Vagina (tissue), 2 donors: ENCODE measurements around the gene SLC22A17. TPM values are rescaled to one million over a fixed set of nuclear protein-coding genes. Genes with fewer than 3 reads are reported as not detected.

Experiments
- DNase-seq, 2 donors: peaks; one replicate each; pipeline ENCODE4 v3.0.0-alpha.2; 2017; ENCODE audit errors: extremely low spot score in 2 of 2
- H3K27ac ChIP-seq: fragments of 200-600 bp; sonication (generic); one replicate; pipeline ENCODE4 v1.5.1; 2019
- H3K27me3 ChIP-seq: fragments of 200-600 bp; sonication (generic); one replicate; pipeline ENCODE4 v1.5.1; 2019
- H3K36me3 ChIP-seq, 2 donors: fragments of 200-600 bp; sonication (generic); one replicate each; pipeline ENCODE4 v1.5.1; 2017 to 2019
- H3K4me1 ChIP-seq: fragments of 200-600 bp; sonication (generic); one replicate; pipeline ENCODE4 v1.5.1; 2019
- H3K4me3 ChIP-seq, 2 donors: fragments of 200-600 bp; sonication (generic); 1 replicate in 1 of 2; 2 replicates in 1 of 2; pipeline ENCODE4 v1.5.1; 2016 to 2019
- H3K9me3 ChIP-seq: fragments of 200-600 bp; sonication (generic); one replicate; pipeline ENCODE4 v1.5.1; 2019
- CTCF ChIP-seq, 3 experiments: fragments of 450-650 bp in 2 of 3; fragments of 200-600 bp in 1 of 3; sonication (generic) in 1 of 3; IDR thresholded peaks; one replicate each; pipeline ENCODE4 v1.5.1; 2017 to 2019; ENCODE audit warnings: antibody characterized with exemption in 3 of 3, mild to moderate bottlenecking in 2 of 3, moderate library complexity in 2 of 3
- POLR2A ChIP-seq, 2 donors: fragments of 450-650 bp; IDR thresholded peaks; one replicate each; pipeline ENCODE4 v1.6.1; 2017; ENCODE audit warnings: antibody characterized with exemption in 2 of 2, mild to moderate bottlenecking in 2 of 2, moderate library complexity in 2 of 2
- POLR2AphosphoS5 ChIP-seq, 2 donors: sonication (generic); formaldehyde crosslinking; IDR thresholded peaks; one replicate each; pipeline ENCODE4 v1.9.0; 2017; ENCODE audit warnings: antibody characterized with exemption in 2 of 2, mild to moderate bottlenecking in 2 of 2, low read depth in 1 of 2; ENCODE audit not compliant: insufficient read depth in 1 of 2
- intact Hi-C: fragments of 100-400 bp; cut with DNase I; formaldehyde crosslinking; loops from one replicate; pipeline ENCODE4 v1.15.1; 2023
- total RNA-seq: library from RNA; depleted of rRNA; stranded (reverse); fragments of >200 nt; gene quantifications from one replicate; pipeline ENCODE4 v1.2.3, GENCODE V29; 2016

Gene SLC22A17
- total RNA-seq, 1 donor from 2014 or later = 37.8 TPM

- TF ChIP-seq CTCF (IDR thresholded peaks at IDR 0.05) (no peak), POLR2A (IDR thresholded peaks at IDR 0.05) (no peak), POLR2AphosphoS5 (IDR thresholded peaks at IDR 0.05; ENCODE audit: insufficient read depth in 1 of 2, low read depth in 1 of 2) (no peak)
- no peak for DNase-seq
- Histone ChIP-seq H3K36me3 (no peaks in the 10 kb centered on the region), H3K27ac (no peak overlapping the region), H3K9me3 (no peaks in the 10 kb centered on the region), H3K4me1 (no peaks in the 10 kb centered on the region), H3K4me3 (no peak overlapping the region), H3K27me3 (no peaks in the 10 kb centered on the region)
- intact Hi-C loops = no loop called here
These were observed 33.1 kb upstream of the SLC22A17 start for GRCh38 chr14:23385642-23386265.

- H3K9me3 ChIP-seq = no peaks in the 10 kb centered on the region
- DNase-seq = no peak
- H3K36me3 ChIP-seq = no peaks in the 10 kb centered on the region
- H3K4me1 ChIP-seq = no peaks in the 10 kb centered on the region
- no peaks in the 10 kb centered on the region for H3K27me3 ChIP-seq
- no peak overlapping the region for H3K4me3 ChIP-seq
- no peak overlapping the region for H3K27ac ChIP-seq
- TF ChIP-seq POLR2AphosphoS5 (IDR thresholded peaks at IDR 0.05; ENCODE audit: insufficient read depth in 1 of 2, low read depth in 1 of 2) = no peak
- TF ChIP-seq CTCF (IDR thresholded peaks at IDR 0.05) = no peak
- TF ChIP-seq POLR2A (IDR thresholded peaks at IDR 0.05) = no peak
- intact Hi-C loops = no loop called here
These were observed 32.6 kb upstream of the SLC22A17 start for GRCh38 chr14:23385244-23385641.

GRCh38 chr14:23384364-23385080 is 31.8 kb upstream of the SLC22A17 start:
- intact Hi-C loops = no loop called here
- DNase-seq = no peak
- H3K36me3 ChIP-seq = no peaks in the 10 kb centered on the region
- H3K27ac ChIP-seq = no peak overlapping the region
- H3K4me3 ChIP-seq = no peak overlapping the region
- no peaks in the 10 kb centered on the region for H3K4me1 ChIP-seq
- H3K27me3 ChIP-seq = no peaks in the 10 kb centered on the region
- TF ChIP-seq POLR2A (IDR thresholded peaks at IDR 0.05) (no peak), POLR2AphosphoS5 (IDR thresholded peaks at IDR 0.05; ENCODE audit: insufficient read depth in 1 of 2, low read depth in 1 of 2) (no peak), CTCF (IDR thresholded peaks at IDR 0.05) (no peak)
- no peaks in the 10 kb centered on the region for H3K9me3 ChIP-seq

- no peaks in the 10 kb centered on the region for H3K27me3 ChIP-seq
- no peak overlapping the region for H3K27ac ChIP-seq
- TF ChIP-seq CTCF (IDR thresholded peaks at IDR 0.05) (no peak), POLR2A (IDR thresholded peaks at IDR 0.05) (no peak), POLR2AphosphoS5 (IDR thresholded peaks at IDR 0.05; ENCODE audit: insufficient read depth in 1 of 2, low read depth in 1 of 2) (no peak)
- H3K36me3 ChIP-seq = no peaks in the 10 kb centered on the region
- intact Hi-C loops = no loop called here
- DNase-seq = no peak
- H3K4me3 ChIP-seq = no peak overlapping the region
- H3K9me3 ChIP-seq = no peaks in the 10 kb centered on the region
- no peaks in the 10 kb centered on the region for H3K4me1 ChIP-seq
These were observed 30.2 kb upstream of the SLC22A17 start for GRCh38 chr14:23382731-23383440.
